GM12892 (cell line): ENCODE results near the gene KCNN1.
A peak's percentile ranks its signal among the peaks of the same experiment; 100 is the strongest.
"Not testable (repeated sequence)": the region's sequence is repeated elsewhere in the genome, so short reads cannot be mapped to it uniquely, and the experiment has no call there.

ENCODE experiments used
- DNase-seq: peaks from one replicate; pipeline ENCODE4 v3.0.0; 2011; ENCODE audit not compliant: insufficient read length
- FAIRE-seq: peaks from 2 replicates; lab custom pipeline; 2011; peaks lifted over from hg19 to GRCh38; lab: Jason Lieb, UNC
- POLR2A ChIP-seq: IDR thresholded peaks from 2 replicates; pipeline ENCODE4 v1.6.1; 2011; ENCODE audit warnings: low read depth, low read length, control low read depth
- POLR2AphosphoS5 ChIP-seq: IDR thresholded peaks from 2 replicates; pipeline ENCODE4 v1.6.1; 2011; ENCODE audit warnings: low read depth, low read length, control low read depth
- TAF1 ChIP-seq: IDR thresholded peaks from 2 replicates; pipeline ENCODE4 v1.6.1; 2011; ENCODE audit warnings: low read depth, mild to moderate bottlenecking, control low read depth, low read length, borderline replicate concordance

The KCNN1 gene

GRCh38 chr19:17977021-17977420, 10.1 kb downstream of the KCNN1 start:
- no peak for DNase-seq
- TF ChIP-seq POLR2A (no peak), POLR2AphosphoS5 (no peak), TAF1 (no peak)
- no peak for FAIRE-seq

GRCh38 chr19:17977488-17977887, 10.6 kb downstream of the KCNN1 start:
- no peak for DNase-seq
- no peak for FAIRE-seq
- TF ChIP-seq POLR2A (no peak), POLR2AphosphoS5 (no peak), TAF1 (no peak)

GRCh38 chr19:17981611-17982010, 14.7 kb downstream of the KCNN1 start:
- no peak for FAIRE-seq
- no peak for DNase-seq
- no peak for TF ChIP-seq POLR2AphosphoS5
- TF ChIP-seq POLR2A = no peak
- no peak for TF ChIP-seq TAF1

GRCh38 chr19:17982430-17982829, 15.5 kb downstream of the KCNN1 start:
- TF ChIP-seq POLR2A = no peak
- no peak for TF ChIP-seq POLR2AphosphoS5
- no peak for TF ChIP-seq TAF1
- FAIRE-seq = no peak
- DNase-seq = no peak

GRCh38 chr19:17985037-17985818, 18.3 kb downstream of the KCNN1 start:
- TF ChIP-seq TAF1 (no peak), POLR2A (no peak), POLR2AphosphoS5 (no peak)
- no peak for FAIRE-seq

GRCh38 chr19:17986569-17986968, 19.7 kb downstream of the KCNN1 start:
- DNase-seq, FAIRE-seq: not testable (repeated sequence)

More at GRCh38 chr19:17985037-17985818, 18.3 kb downstream of the KCNN1 start:
- DNase-seq = no peak

- TF ChIP-seq POLR2AphosphoS5 = no peak
- no peak for TF ChIP-seq POLR2A
- TF ChIP-seq TAF1 = no peak
- DNase-seq = no peak
- FAIRE-seq = no peak
Measured at GRCh38 chr19:17988161-17988560, 21.3 kb downstream of the KCNN1 start.

- FAIRE-seq = no peak
- TF ChIP-seq POLR2AphosphoS5 (no peak), POLR2A (no peak)
Measured at GRCh38 chr19:17989425-17990094, 22.7 kb downstream of the KCNN1 start.

GRCh38 chr19:17993076-17993813, 26.3 kb downstream of the KCNN1 start:
- FAIRE-seq = no peak
- no peak for DNase-seq
- TF ChIP-seq POLR2A (no peak), TAF1 (no peak), POLR2AphosphoS5 (no peak)

More at GRCh38 chr19:17989425-17990094, 22.7 kb downstream of the KCNN1 start:
- no peak for DNase-seq

- DNase-seq (peak; percentile 84), FAIRE-seq (peak; percentile 87)
- TF ChIP-seq POLR2A (no peak), POLR2AphosphoS5 (no peak), TAF1 (no peak)
Measured at GRCh38 chr19:17996826-17997316, 30.0 kb downstream of the KCNN1 start.

GRCh38 chr19:17997969-17998826, 31.3 kb downstream of the KCNN1 start:
- FAIRE-seq (no peak), DNase-seq (no peak)
- no peak for TF ChIP-seq POLR2AphosphoS5
- no peak for TF ChIP-seq TAF1
- TF ChIP-seq POLR2A = no peak
